Heart left ventricle (tissue), 13 donors: ENCODE measurements around the gene PLEKHN1.
"Not testable (repeated sequence)": the region's sequence is repeated elsewhere in the genome, so short reads cannot be mapped to it uniquely, and the experiment has no call there.

ENCODE experiments used
- POLR2A ChIP-seq, 2 donors: fragments of 450-650 bp; IDR thresholded peaks; one replicate each; pipeline ENCODE4 v1.6.1; 2017; ENCODE audit warnings: antibody characterized with exemption in 2 of 2, mild to moderate bottlenecking in 2 of 2, moderate library complexity in 2 of 2
- TF ChIP-seq, protein P1 (sequence below), 12 donors: fragments of 200-600 bp; sonication (generic) in 4 of 12; IDR thresholded peaks; one replicate each; pipeline versions ENCODE4 v1.5.0 to v1.8.0; 2018 to 2022; ENCODE audit warnings: antibody characterized with exemption in 12 of 12, mild to moderate bottlenecking in 5 of 12
- donor health status: ischemic (EF 13 %, LVEDD 7.1; RV severe dilation, severe dysfunction).
- donor health status: DM: no; HTN: yes; CAD: no.
- donor health status: DM: no; HTN: no; CAD: no.
- donor health status: ischemic (EF 25% LVEDD 6.9; RV normal size, moderate dysfunction).
- donor health status: ischemic (EF 25% LVEDD 5.7; RV mildly dilated, moderate dysfunction).
- donor health status: ischemic (EF 35%, LVEDD 5.7; RV mildly dilated, moderate dysfunction).
- donor health status: nonischemic (EF 11% LVEDD 7.7; RV severe dilation, severe dysfunction).
- donor health status: DM: yes; HTN: yes; CAD: no.
- donor health status: PGD.
- donor health status: ischemic (EF 29% LVEDD 5.4; RV normal size, mild dysfunction).
- donor health status: nonischemic (EF 23%, LVEDD 6.1; RV moderate dilation, normal function).

DNA sequence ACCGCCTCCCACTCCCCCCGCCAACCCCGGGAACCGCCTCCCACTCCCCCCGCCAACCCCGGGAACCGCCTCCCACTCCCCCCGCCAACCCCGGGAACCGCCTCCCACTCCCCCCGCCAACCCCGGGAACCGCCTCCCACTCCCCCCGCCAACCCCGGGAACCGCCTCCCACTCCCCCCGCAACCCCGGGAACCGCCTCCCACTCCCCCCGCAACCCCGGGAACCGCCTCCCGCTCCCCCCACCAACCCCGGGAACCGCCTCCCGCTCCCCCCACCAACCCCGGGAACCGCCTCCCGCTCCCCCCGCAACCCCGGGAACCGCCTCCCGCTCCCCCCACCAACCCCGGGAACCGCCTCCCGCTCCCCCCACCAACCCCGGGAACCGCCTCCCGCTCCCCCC lies 10.5 kb downstream of the PLEKHN1 start:
- TF ChIP-seq, protein P1, sequence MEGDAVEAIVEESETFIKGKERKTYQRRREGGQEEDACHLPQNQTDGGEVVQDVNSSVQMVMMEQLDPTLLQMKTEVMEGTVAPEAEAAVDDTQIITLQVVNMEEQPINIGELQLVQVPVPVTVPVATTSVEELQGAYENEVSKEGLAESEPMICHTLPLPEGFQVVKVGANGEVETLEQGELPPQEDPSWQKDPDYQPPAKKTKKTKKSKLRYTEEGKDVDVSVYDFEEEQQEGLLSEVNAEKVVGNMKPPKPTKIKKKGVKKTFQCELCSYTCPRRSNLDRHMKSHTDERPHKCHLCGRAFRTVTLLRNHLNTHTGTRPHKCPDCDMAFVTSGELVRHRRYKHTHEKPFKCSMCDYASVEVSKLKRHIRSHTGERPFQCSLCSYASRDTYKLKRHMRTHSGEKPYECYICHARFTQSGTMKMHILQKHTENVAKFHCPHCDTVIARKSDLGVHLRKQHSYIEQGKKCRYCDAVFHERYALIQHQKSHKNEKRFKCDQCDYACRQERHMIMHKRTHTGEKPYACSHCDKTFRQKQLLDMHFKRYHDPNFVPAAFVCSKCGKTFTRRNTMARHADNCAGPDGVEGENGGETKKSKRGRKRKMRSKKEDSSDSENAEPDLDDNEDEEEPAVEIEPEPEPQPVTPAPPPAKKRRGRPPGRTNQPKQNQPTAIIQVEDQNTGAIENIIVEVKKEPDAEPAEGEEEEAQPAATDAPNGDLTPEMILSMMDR (IDR thresholded peaks at IDR 0.05): not testable (repeated sequence)
- TF ChIP-seq POLR2A (IDR thresholded peaks at IDR 0.05): not testable (repeated sequence)
